H9 (cell line): ENCODE results near the gene TRIM44. TPM values are rescaled to one million over a fixed set of nuclear protein-coding genes. Genes with fewer than 3 reads are reported as not detected.

ENCODE experiments used
- DNase-seq: peaks from one replicate; pipeline ENCODE4 v3.0.0-alpha.2; 2017
- H2AFZ ChIP-seq: one replicate; pipeline ENCODE4 v1.6.1; 2013; ENCODE audit warnings: mild to moderate bottlenecking, low read length, control low read depth, moderate library complexity
- H2AK5ac ChIP-seq: 2 replicates; pipeline ENCODE4 v1.6.1; 2013; ENCODE audit warnings: low read length, control low read depth, mixed read lengths; ENCODE audit not compliant: insufficient read length
- H2BK120ac ChIP-seq: one replicate; pipeline ENCODE4 v1.6.1; 2013; ENCODE audit warnings: low read depth, mild to moderate bottlenecking, low read length, control low read depth, inconsistent platforms; ENCODE audit not compliant: poor library complexity, severe bottlenecking
- H2BK12ac ChIP-seq: 2 replicates; pipeline ENCODE4 v1.6.1; 2013; ENCODE audit warnings: low read length, control low read depth, mixed read lengths, low read depth; ENCODE audit not compliant: insufficient read length
- H2BK15ac ChIP-seq: 2 replicates; pipeline ENCODE4 v1.6.1; 2013; ENCODE audit warnings: low read depth, low read length, control low read depth
- H2BK20ac ChIP-seq: one replicate; pipeline ENCODE4 v1.6.1; 2013; ENCODE audit warnings: low read depth, mild to moderate bottlenecking, low read length, control low read depth, inconsistent platforms; ENCODE audit not compliant: poor library complexity, severe bottlenecking
- H2BK5ac ChIP-seq: 2 replicates; pipeline ENCODE4 v1.6.1; 2013; ENCODE audit warnings: low read length, control low read depth, mixed read lengths; ENCODE audit not compliant: insufficient read length
- H3K14ac ChIP-seq: 2 replicates; pipeline ENCODE4 v1.6.1; 2013; ENCODE audit warnings: low read length, control low read depth; ENCODE audit not compliant: insufficient read depth
- H3K18ac ChIP-seq: 2 replicates; pipeline ENCODE4 v1.6.1; 2013; ENCODE audit warnings: low read depth, mild to moderate bottlenecking, mixed read lengths, low read length, control low read depth; ENCODE audit not compliant: insufficient read length
- H3K23ac ChIP-seq: 2 replicates; pipeline ENCODE4 v1.6.1; 2013; ENCODE audit warnings: low read length, control low read depth, mixed read lengths, low read depth; ENCODE audit not compliant: insufficient read length
- H3K23me2 ChIP-seq: 2 replicates; pipeline ENCODE4 v1.6.1; 2013; ENCODE audit warnings: low read depth, mild to moderate bottlenecking, mixed read lengths, low read length, control low read depth; ENCODE audit not compliant: insufficient read length, poor library complexity, severe bottlenecking
- H3K27ac ChIP-seq: 2 replicates; pipeline ENCODE4 v1.5.1; 2013; ENCODE audit warnings: low read length, control low read depth, mixed read lengths, low read depth; ENCODE audit not compliant: insufficient read length
- H3K27me3 ChIP-seq: 2 replicates; pipeline ENCODE4 v1.6.1; 2013; ENCODE audit warnings: low read length, control low read depth, inconsistent platforms; ENCODE audit not compliant: insufficient read depth
- H3K4ac ChIP-seq: 2 replicates; pipeline ENCODE4 v1.6.1; 2013; ENCODE audit warnings: low read depth, mild to moderate bottlenecking, control low read depth, inconsistent platforms, low read length, moderate library complexity
- H3K4me1 ChIP-seq: 2 replicates; pipeline ENCODE4 v1.6.1; 2013; ENCODE audit warnings: low read length, control low read depth, inconsistent platforms; ENCODE audit not compliant: insufficient read depth
- H3K4me2 ChIP-seq: 2 replicates; pipeline ENCODE4 v1.6.1; 2013; ENCODE audit warnings: low read length, control low read depth, mixed read lengths; ENCODE audit not compliant: insufficient read length, insufficient read depth
- H3K56ac ChIP-seq: 2 replicates; pipeline ENCODE4 v1.6.1; 2013; ENCODE audit warnings: low read depth, mild to moderate bottlenecking, mixed read lengths, low read length, control low read depth; ENCODE audit not compliant: insufficient read length
- H3K79me1 ChIP-seq: 2 replicates; pipeline ENCODE4 v1.6.1; 2013; ENCODE audit warnings: low read depth, mild to moderate bottlenecking, moderate library complexity, low read length, control low read depth, inconsistent platforms; ENCODE audit not compliant: insufficient read depth, poor library complexity, severe bottlenecking
- H3K79me2 ChIP-seq: 2 replicates; pipeline ENCODE4 v1.6.1; 2013; ENCODE audit warnings: low read length, control low read depth, inconsistent platforms; ENCODE audit not compliant: insufficient read depth
- H3K9ac ChIP-seq: 2 replicates; pipeline ENCODE4 v1.6.1; 2013; ENCODE audit warnings: low read length, control low read depth, mixed read lengths; ENCODE audit not compliant: insufficient read length; ENCODE audit errors: extremely low read depth
- H3K9me3 ChIP-seq: one replicate; pipeline ENCODE4 v1.6.1; 2013; ENCODE audit warnings: low read depth, low read length, inconsistent platforms; ENCODE audit not compliant: control insufficient read depth
- H3T11ph ChIP-seq: one replicate; pipeline ENCODE4 v1.6.1; 2013; ENCODE audit warnings: mild to moderate bottlenecking, low read length, control low read depth, inconsistent platforms
- H4K20me1 ChIP-seq: one replicate; pipeline ENCODE4 v1.6.1; 2013; ENCODE audit not compliant: control insufficient read depth, insufficient read length, insufficient read depth
- H4K5ac ChIP-seq: 2 replicates; pipeline ENCODE4 v1.6.1; 2013; ENCODE audit warnings: low read depth, mild to moderate bottlenecking, mixed read lengths, low read length, control low read depth; ENCODE audit not compliant: insufficient read length
- H4K8ac ChIP-seq: replicated peaks from 2 replicates; pipeline ENCODE4 v1.6.1; 2013; ENCODE audit warnings: low read length, control low read depth, mixed read lengths, low read depth; ENCODE audit not compliant: insufficient read length
- H4K91ac ChIP-seq: 2 replicates; pipeline ENCODE4 v1.6.1; 2013; ENCODE audit warnings: low read depth, mild to moderate bottlenecking, moderate library complexity, mixed read lengths, low read length, control low read depth; ENCODE audit not compliant: insufficient read length
- H3K27ac Mint-ChIP-seq, 3 experiments: 2 replicates in 2 of 3; 3 replicates in 1 of 3; pipeline ENCODE4 v1.8.0; 2020 to 2021; ENCODE audit warnings: mixed read lengths in 3 of 3, mild to moderate bottlenecking in 1 of 3, moderate library complexity in 1 of 3
- H3K27me3 Mint-ChIP-seq: 2 replicates; pipeline ENCODE4 v1.8.0; 2021; ENCODE audit warnings: low read depth, mild to moderate bottlenecking, moderate library complexity, mixed read lengths
- H3K36me3 Mint-ChIP-seq, 3 experiments: 2 replicates in 2 of 3; 3 replicates in 1 of 3; pipeline ENCODE4 v1.8.0; 2020 to 2021; ENCODE audit warnings: low read depth in 3 of 3, mixed read lengths in 3 of 3; ENCODE audit not compliant: insufficient read depth in 1 of 3
- H3K4me1 Mint-ChIP-seq, 2 experiments: 2 replicates each; pipeline ENCODE4 v1.8.0; 2020; ENCODE audit warnings: mixed read lengths in 2 of 2
- H3K4me3 Mint-ChIP-seq, 2 experiments: 2 replicates in 1 of 2; 3 replicates in 1 of 2; pipeline ENCODE4 v1.8.0; 2020 to 2021; ENCODE audit warnings: mild to moderate bottlenecking in 2 of 2, mixed read lengths in 2 of 2, moderate library complexity in 1 of 2
- H3K9me3 Mint-ChIP-seq, 2 experiments: 2 replicates in 1 of 2; 3 replicates in 1 of 2; pipeline ENCODE4 v1.8.0; 2020; ENCODE audit warnings: mild to moderate bottlenecking in 2 of 2, mixed read lengths in 2 of 2, moderate library complexity in 1 of 2
- CTCF ChIP-seq: fragments of 200-600 bp; sonication (generic); conservative IDR thresholded peaks from 3 replicates; pipeline ENCODE4 v1.8.0; 2021; ENCODE audit warnings: antibody characterized with exemption, mild to moderate bottlenecking
- WGBS: extraction: QIAGEN DNeasy Blood & Tissue Kit; methylation state at CpG from one replicate; pipeline ENCODE4 v1.1.7; 2013; ENCODE audit warnings: missing lambda C conversion rate, low lambda C conversion rate, mixed read lengths; ENCODE audit not compliant: insufficient read length; ENCODE audit errors: extremely low coverage; 5-methylcytosine and 5-hydroxymethylcytosine counted together
- total RNA-seq: library from RNA; stranded (reverse); gene quantifications from 2 replicates; pipeline ENCODE4 v1.2.1, GENCODE V29; 2021

Gene TRIM44
- total RNA-seq, 1 experiment from 2014 or later, result 37.7 TPM

GRCh38 chr11:35682230-35683173 is 19.9 kb downstream of the TRIM44 start:
- no peaks in the 10 kb centered on the region for H3K9me3 Mint-ChIP-seq
- H3T11ph ChIP-seq, result no peak overlapping the region
- H3K56ac ChIP-seq, result no peak overlapping the region
- H3K14ac ChIP-seq, result no peak overlapping the region
- no peaks in the 10 kb centered on the region for H4K20me1 ChIP-seq
- H3K27ac Mint-ChIP-seq, result peak overlapping the region; percentile 40 to 82 (median 65); a peak in 4 of 7 replicates
- H3K79me1 ChIP-seq, result no peaks in the 10 kb centered on the region
- H3K36me3 Mint-ChIP-seq, result peaks cover 2 to 21% (median 20%) of the 10 kb centered on the region in 3 experiments; a peak in 6 of 7 replicates
- no peak overlapping the region for H2BK20ac ChIP-seq
- no peak overlapping the region for H3K23ac ChIP-seq
- H2AFZ ChIP-seq, result no peak overlapping the region
- TF ChIP-seq CTCF, result no peak
- WGBS, result no CpG with 5 or more reads among the region's 9 CpGs
- H3K27ac ChIP-seq, result no peak overlapping the region
- no peak overlapping the region for H3K4me3 Mint-ChIP-seq
- no peak overlapping the region for H4K5ac ChIP-seq
- no peak overlapping the region for H3K9ac ChIP-seq
- H2BK120ac ChIP-seq, result no peak overlapping the region
- H2BK12ac ChIP-seq, result no peak overlapping the region
- H3K9me3 ChIP-seq, result no peaks in the 10 kb centered on the region
- H3K4me1 Mint-ChIP-seq, result peaks cover 6 to 14% of the 10 kb centered on the region in 2 experiments
- H2AK5ac ChIP-seq, result no peak overlapping the region
- H3K27me3 Mint-ChIP-seq, result no peaks in the 10 kb centered on the region
- H3K4ac ChIP-seq, result no peak overlapping the region
- no peaks in the 10 kb centered on the region for H3K27me3 ChIP-seq
- H3K23me2 ChIP-seq, result no peaks in the 10 kb centered on the region
- no peak overlapping the region for H2BK5ac ChIP-seq
- 0 out of 2 replicates have a peak, but pooled peaks cover 2% of the 10 kb centered on the region for H3K79me2 ChIP-seq
- H4K91ac ChIP-seq, result no peak overlapping the region
- no peaks in the 10 kb centered on the region for H3K4me1 ChIP-seq
- H3K18ac ChIP-seq, result no peak overlapping the region
- H4K8ac ChIP-seq, result no peak overlapping the region
- no peak overlapping the region for H3K4me2 ChIP-seq
- H2BK15ac ChIP-seq, result no peak overlapping the region
- no peak for DNase-seq
